HG03571 (cell line): ENCODE results near the gene ELP4.

Experiments used
- ATAC-seq: cut with Tn5 transposase; IDR thresholded peaks from one replicate; pipeline ENCODE4 v1.9.1; 2021; ENCODE audit not compliant: unreplicated experiment

Gene ELP4

GRCh38 chr11:31767685-31768084, 258.1 kb downstream of the ELP4 start:
- ATAC-seq, result no peak

- no peak for ATAC-seq
Measured at GRCh38 chr11:31768749-31769640, 259.4 kb downstream of the ELP4 start.

GRCh38 chr11:31770011-31770700, 260.6 kb downstream of the ELP4 start:
- no peak for ATAC-seq

- ATAC-seq, result no peak
Measured at GRCh38 chr11:31772412-31772811, 262.8 kb downstream of the ELP4 start.

- no peak for ATAC-seq
Measured at GRCh38 chr11:31779374-31779791, 269.8 kb downstream of the ELP4 start.

- no peak for ATAC-seq
Measured at GRCh38 chr11:31780078-31780477, 270.5 kb downstream of the ELP4 start.

- no peak for ATAC-seq
Measured at GRCh38 chr11:31780480-31780971, 271.0 kb downstream of the ELP4 start.

GRCh38 chr11:31782257-31782656, 272.7 kb downstream of the ELP4 start:
- ATAC-seq, result no peak

- no peak for ATAC-seq
Measured at GRCh38 chr11:31783252-31783651, 273.7 kb downstream of the ELP4 start.

- ATAC-seq, result no peak
Measured at GRCh38 chr11:31784611-31785010, 275.0 kb downstream of the ELP4 start.

GRCh38 chr11:31786996-31787685, 277.6 kb downstream of the ELP4 start:
- ATAC-seq, result no peak

- ATAC-seq, result no peak
Measured at GRCh38 chr11:31788085-31788484, 278.5 kb downstream of the ELP4 start.

- no peak for ATAC-seq
Measured at GRCh38 chr11:31790649-31791048, 281.1 kb downstream of the ELP4 start.

GRCh38 chr11:31792036-31792435, 282.5 kb downstream of the ELP4 start:
- ATAC-seq, result no peak

GRCh38 chr11:31792456-31792855, 282.9 kb downstream of the ELP4 start:
- no peak for ATAC-seq

- no peak for ATAC-seq
Measured at GRCh38 chr11:31793264-31793663, 283.7 kb downstream of the ELP4 start.

GRCh38 chr11:31794548-31794947, 285.0 kb downstream of the ELP4 start:
- ATAC-seq, result no peak

GRCh38 chr11:31795706-31796498, 286.3 kb downstream of the ELP4 start:
- no peak for ATAC-seq

GRCh38 chr11:31796499-31797189, 287.1 kb downstream of the ELP4 start:
- ATAC-seq, result no peak
